CD4-positive, alpha-beta T cell treated with Interleukin-15 for 1 hour (primary cell): ENCODE data around the gene RHOG.
"Not testable (repeated sequence)": the region's sequence is repeated elsewhere in the genome, so short reads cannot be mapped to it uniquely, and the experiment has no call there.

Experiments
- DNase-seq: peaks from one replicate; pipeline ENCODE4 v3.0.0-alpha.2; 2020

RHOG gene

DNA sequence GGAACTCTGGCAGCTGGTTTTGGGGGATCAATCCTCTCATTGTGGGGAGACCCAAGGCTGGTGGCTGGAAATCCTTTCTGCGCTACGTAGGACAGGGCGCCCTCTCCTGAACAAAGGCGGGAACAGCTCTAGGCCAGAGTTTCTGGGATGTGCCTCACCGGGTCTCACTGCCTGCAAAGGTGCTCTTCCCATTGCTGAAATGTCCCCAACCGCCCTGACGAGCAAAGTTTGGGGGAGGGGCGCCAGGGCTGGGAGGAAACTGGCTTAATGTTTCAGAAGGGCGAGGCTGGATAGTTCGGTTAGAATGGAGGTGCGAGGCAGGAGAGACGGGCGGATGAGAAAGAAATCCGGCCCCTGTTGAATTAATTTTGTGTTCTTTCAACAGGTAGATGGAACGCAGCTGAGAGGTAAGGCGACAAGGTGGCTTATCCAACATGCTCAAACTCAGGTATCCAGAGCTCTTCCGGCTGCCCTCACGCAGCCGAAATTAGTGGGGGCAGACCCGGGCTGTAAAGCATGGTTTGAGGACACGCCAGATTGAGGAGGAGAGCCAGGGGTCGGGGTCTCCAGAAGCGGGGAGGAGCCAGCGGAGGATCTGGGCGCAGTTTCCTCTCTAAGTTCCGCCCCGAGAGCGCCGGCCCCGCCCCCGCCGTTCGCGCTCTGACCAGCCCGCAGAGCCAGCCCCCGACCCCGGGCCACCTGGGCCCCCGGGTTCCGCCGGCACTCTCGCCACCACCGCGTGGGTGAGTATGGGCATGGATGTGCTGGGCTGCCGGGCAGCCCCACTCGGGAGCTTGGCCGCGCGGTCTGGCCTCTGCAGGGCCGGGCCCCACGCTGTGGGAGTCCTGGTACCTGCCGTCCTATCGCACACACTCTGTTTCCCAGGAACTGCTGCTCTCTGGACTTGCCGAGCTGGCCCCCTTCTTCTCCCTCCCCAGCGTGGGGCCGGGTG is 32.6 kb downstream of the RHOG start, which contains the start of gene PGAP2:
Gene PGAP2 (plus strand): TSS at position 652 of the 952 bp plus-strand sequence. CDS start 2,700 bp downstream, outside the sequence.
- peak; percentile 56 for DNase-seq

- no peak for DNase-seq
Measured at GRCh38 chr11:3803726-3804495, 36.8 kb downstream of the RHOG start.

- DNase-seq, result no peak
Measured at GRCh38 chr11:3802011-3802790, 38.6 kb downstream of the RHOG start.

GRCh38 chr11:3799873-3800272 is 40.9 kb downstream of the RHOG start:
- no peak for DNase-seq

DNA sequence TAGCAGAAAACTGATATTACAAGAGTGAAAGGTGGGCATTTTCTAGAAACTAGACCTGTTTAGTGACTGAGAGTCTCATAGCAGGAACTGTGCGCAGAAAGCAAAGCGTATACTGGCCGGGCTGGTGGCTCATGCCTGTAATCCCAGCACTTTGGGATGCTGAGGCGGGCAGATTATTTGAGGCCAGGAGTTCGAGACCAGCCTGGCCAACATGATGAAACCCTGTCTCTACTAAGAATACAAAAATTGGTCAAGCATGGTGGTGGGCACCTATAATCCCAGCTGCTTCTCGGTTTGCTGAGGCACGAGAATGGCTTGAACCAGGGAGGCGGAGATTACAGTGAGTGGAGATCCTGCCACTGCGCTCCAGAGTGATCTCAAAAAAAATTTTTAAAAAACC is 41.6 kb downstream of the RHOG start:
- DNase-seq, result no peak

DNA sequence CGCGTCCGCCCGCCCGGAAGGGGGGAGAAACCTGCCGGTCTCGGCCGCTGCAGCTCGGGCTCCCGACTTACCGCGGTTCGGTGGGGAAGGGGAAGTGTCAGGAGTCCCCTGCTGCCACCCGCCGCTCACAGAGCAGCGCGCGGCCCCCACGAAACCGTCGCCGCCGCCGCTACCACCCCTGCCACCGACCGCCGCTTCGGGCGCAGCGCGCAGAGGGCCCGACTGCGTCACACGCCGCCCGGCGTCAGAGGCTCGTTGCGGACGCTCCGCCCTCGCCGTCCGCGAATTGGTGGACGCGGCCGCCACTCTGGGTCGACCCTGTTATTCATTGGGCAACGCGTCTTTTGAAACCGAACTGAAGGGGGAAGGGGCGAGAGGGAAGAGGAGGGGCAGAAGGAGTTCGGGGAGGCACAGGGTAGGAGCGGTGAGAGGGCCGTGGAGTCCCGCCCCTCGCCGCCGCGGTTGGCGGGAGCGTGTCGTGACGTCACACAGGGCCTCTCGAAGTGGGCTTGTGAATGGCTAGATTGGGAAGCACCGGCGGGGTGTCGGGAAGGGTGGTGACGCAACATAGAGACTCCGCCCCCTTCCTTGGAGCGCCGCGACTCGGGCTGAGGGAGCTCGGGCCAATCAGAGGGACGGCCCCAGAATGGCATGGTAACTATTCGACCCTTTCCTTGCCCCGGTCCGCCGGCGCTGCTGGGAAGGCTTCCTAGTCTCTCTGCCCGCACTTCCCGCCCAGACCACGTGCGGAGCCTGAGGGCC is 43.2 kb downstream of the RHOG start, which contains the start of gene NUP98:
Gene NUP98 (minus strand): TSS at position 226 of the 762 bp plus-strand sequence. CDS start 15,437 bp downstream, outside the sequence.
- peak; percentile 100 for DNase-seq

DNA sequence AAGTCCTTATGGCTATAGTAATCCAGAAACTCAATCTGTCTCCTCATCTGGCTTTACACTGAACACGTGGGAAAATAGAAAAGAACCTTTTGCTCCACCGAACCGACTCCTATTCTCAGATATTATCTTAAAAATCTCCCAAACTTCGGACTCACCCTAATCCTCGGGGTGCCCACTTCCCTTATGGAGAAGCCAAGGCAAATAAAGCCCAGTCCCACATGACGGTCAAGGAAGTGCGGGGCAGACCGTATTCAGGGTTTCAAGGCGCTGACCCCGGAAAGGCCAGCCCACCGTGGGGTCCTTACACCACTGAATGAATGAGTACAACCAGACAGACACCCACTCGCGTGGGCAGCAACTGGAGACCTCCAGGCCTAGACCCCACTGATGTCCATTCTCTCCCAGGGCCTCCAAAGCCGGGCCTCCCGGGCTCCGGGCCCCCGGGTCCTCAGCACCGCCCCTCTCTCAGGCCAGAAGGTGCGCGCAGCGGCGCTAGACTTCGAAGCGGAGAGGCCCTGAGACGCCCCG is 43.9 kb downstream of the RHOG start:
- DNase-seq, result no peak

- no peak for DNase-seq
Measured at GRCh38 chr11:3796346-3796745, 44.4 kb downstream of the RHOG start.

GRCh38 chr11:3796002-3796311 is 44.8 kb downstream of the RHOG start:
- DNase-seq, result no peak

DNA sequence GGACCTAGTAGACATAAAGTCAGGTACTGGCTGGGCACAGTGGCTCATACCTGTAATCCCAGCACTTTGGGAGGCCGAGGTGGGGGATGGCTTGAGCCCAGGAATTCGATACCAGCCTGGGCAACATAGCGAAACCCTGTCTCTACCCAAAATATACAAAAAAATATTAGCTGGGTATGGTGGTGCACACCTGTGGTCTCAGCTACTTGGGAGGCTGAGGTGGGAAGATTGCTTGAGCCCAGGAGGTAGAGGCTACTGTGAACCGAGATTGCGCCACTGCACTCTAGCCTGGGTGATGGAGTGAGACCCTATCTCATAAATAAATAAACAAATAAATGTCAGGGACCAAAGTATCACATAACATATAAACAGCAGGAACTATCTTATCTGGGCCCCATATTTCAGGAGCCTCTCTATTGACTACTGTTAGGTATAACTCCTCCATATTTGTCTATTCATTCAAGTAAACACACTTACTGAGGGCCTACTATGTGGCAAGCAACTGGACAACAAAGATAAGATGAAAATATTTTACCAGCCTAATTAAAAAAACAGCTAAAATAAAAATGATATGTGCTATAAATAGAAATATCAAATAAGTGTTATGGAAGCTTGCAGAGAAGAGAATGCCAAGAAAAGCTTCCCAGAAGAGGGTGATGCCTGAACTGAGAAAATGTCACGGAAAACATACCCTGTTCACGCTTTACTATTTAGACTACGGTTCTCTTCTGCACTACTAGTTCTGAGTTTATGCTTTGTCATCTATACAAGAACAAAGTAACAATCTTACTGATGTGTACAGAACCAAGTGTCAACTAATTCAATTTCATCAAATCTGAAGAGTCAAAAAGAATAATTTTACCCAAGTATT is 45.4 kb downstream of the RHOG start:
- DNase-seq, result no peak

GRCh38 chr11:3794387-3794786 is 46.4 kb downstream of the RHOG start:
- not testable (repeated sequence) for DNase-seq

DNA sequence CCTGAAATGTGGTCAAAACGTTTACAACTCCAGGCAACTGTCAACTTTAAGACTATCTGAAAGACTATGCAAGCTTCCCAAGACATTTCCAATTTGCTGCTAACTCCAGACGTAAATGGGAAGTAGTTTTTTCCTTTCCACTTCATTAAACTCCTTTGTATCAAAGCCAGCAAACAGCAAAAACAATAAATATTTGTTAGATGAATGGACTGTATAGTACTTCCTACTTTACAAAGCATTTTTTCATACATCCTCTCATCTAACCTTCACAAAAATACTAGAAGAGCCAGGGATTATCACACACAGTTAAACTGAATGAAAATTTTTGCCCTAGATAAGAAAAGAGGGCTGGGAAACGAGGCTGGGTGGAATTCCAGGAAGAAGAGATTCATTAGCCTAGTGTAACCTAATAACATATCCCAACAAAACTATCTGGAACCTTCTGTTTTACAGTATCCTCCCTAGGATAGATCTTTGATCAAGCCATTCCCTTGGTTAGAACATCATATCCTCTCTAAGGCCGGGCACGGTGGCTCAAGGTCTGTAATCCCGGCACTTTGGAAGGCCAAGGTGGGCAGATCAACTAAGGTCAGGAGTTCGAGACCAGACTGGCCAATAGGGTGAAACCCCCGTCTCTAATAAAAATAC is 53.9 kb downstream of the RHOG start:
- no peak for DNase-seq

DNA sequence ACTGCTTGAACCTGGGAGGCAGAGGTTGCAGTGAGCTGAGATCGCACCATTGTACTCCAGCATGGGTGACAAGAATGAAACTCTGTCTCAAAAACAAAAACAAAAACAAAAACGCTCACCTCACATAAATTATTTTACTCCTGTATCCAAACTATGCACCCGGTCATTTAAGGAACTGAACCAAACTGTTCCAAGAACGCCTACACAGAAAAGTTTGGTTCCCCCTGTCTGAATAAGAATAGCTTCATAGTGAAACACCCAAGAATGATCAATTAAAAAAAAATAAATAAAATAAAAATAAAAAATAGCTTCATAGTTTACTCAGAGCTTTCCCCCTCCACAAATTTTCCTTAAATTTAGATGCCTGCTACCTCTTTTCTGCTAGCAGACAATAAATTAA is 57.1 kb downstream of the RHOG start:
- no peak for DNase-seq

GRCh38 chr11:3782963-3783362 is 57.8 kb downstream of the RHOG start:
- DNase-seq, result no peak

GRCh38 chr11:3781423-3781822 is 59.3 kb downstream of the RHOG start:
- no peak for DNase-seq
